Left ventricle myocardium inferior (tissue), 1 donor: ENCODE results near the gene FAM120B. TPM values are rescaled to one million over a fixed set of nuclear protein-coding genes. Genes with fewer than 3 reads are reported as not detected.

Experiments used
- DNase-seq: peaks from one replicate; pipeline ENCODE4 v3.0.0-alpha.2; 2020
- H3K27ac ChIP-seq: fragments of 200-600 bp; replicated peaks from 2 replicates; pipeline ENCODE4 v1.8.0; 2021
- H3K27me3 ChIP-seq: fragments of 200-600 bp; 2 replicates; pipeline ENCODE4 v1.8.0; 2021; ENCODE audit warnings: low read depth
- H3K36me3 ChIP-seq: fragments of 200-600 bp; 2 replicates; pipeline ENCODE4 v1.8.0; 2021
- H3K4me1 ChIP-seq: fragments of 200-600 bp; 2 replicates; pipeline ENCODE4 v1.8.0; 2021
- H3K4me3 ChIP-seq: fragments of 200-600 bp; 2 replicates; pipeline ENCODE4 v1.8.0; 2021; ENCODE audit warnings: mild to moderate bottlenecking, moderate library complexity
- H3K9me3 ChIP-seq: fragments of 200-600 bp; replicated peaks from 2 replicates; pipeline ENCODE4 v1.8.0; 2021
- CTCF ChIP-seq: fragments of 200-600 bp; IDR thresholded peaks from 2 replicates; pipeline ENCODE4 v1.8.0; 2021; ENCODE audit warnings: antibody characterized with exemption, mild to moderate bottlenecking, borderline replicate concordance
- intact Hi-C: fragments of 100-400 bp; cut with micrococcal nuclease; formaldehyde crosslinking; loops from one replicate; pipeline ENCODE4 v1.11.0; 2022
- total RNA-seq: library from RNA; stranded (reverse); fragmentation: NEBNext Ultra II Directional; extraction: Animal tissue kit (Norgen Biotek cat#: 25700); gene quantifications from one replicate; pipeline ENCODE4 v1.2.1, GENCODE V29; 2021
- donor health status: DM: no; HTN: yes; CAD: no; lungs with severe emphysema.

Gene FAM120B
- total RNA-seq, 1 donor from 2014 or later, result 20.1 TPM

DNA sequence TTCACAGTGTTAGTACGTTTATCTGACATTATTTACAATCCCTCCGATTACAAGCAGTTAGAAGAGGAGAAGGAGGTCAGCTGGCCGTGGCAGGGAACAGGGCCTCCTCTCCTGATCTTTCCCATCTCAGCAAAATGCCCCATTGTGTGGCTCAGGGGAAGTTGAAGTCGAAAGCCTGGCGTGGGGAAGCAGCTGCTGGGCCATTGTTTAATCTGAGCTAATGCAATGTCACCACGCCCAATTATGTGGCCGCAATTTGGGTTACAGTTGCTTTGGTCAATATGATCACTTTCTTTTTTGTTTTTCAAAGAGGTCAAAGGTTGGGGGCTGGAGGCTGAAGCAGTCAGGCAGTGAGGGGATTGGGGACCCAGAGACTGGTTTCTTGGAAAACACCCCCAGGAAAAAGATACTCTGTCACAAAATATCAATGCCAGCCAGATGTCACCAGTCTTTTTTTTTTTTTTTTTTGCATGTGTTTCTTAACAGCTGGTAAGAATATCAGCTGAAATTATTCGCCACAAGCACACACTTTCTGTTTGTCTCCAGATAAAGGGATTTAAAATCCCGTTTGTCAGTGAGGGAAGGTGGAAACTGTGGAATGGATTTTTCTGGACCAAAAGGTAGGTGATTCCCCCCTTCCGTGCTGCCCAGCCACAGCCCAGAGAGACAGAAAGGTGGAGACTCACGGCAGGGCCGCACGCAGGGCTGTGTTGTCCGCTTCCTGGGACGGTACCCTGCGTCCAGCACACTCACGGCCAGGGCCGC is 40.3 kb upstream of the FAM120B start:
- no peak for TF ChIP-seq CTCF
- peak overlapping the region; percentile 32 for H3K4me3 ChIP-seq

GRCh38 chr6:170267688-170268087 is 38.9 kb upstream of the FAM120B start:
- H3K4me3 ChIP-seq, result no peak overlapping the region
- DNase-seq, result no peak
- no peaks in the 10 kb centered on the region for H3K27me3 ChIP-seq
- peaks cover 15% of the 10 kb centered on the region for H3K4me1 ChIP-seq
- no peak overlapping the region for H3K27ac ChIP-seq
- intact Hi-C loops, result no loop called here
- TF ChIP-seq CTCF, result no peak
- no peaks in the 10 kb centered on the region for H3K36me3 ChIP-seq
- no peaks in the 10 kb centered on the region for H3K9me3 ChIP-seq

More for the DNA sequence above, 40.3 kb upstream of the FAM120B start:
- Histone ChIP-seq H3K4me1 (peaks cover 15% of the 10 kb centered on the region), H3K9me3 (no peaks in the 10 kb centered on the region), H3K27me3 (no peaks in the 10 kb centered on the region), H3K36me3 (no peaks in the 10 kb centered on the region), H3K27ac (peak overlapping the region; percentile 79)
- no peak for DNase-seq
- intact Hi-C loops, result no loop called here

DNA sequence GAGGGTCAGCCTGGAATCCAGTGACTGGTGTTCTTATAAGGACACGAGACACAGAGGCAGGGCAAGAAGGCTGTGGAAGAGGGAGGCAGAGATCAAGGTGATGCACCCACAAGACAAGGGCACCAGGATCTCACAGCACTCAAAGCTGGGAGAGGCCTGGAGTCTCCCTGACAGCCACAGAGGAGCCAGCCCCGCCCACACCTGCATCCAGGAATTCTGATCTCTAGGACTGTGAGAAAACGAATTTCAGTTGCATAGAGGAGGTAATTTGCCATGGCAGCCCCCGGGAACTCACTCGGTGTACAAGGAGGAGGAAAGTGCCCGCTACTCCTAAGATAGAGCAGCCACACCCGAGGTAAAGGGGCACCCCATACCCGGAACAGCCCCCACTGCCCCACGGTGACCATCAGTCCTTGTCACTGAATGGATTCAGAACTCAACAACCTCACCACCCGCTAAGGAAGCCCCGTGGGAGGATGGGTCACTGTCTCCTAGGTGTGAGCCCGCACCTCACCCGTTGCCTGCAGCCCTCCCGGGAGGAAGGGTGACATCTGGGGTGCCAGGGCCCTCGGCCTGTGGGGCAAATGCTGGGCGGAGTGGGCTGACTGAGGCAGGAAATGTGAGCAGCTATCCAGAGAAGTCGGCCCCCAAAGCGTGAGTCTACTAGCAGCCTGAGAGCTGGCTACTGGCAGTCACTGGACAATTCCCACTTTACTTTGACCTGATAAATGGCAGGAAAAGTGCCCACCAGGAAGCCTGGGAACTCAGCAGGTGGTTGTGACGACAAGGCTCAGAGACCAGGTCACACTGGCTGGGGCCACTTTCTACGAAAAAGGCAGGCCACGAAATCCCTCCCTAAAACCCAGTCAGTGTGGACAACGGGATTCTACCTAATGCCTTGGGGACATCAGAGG is 38.1 kb upstream of the FAM120B start:
- intact Hi-C loops, result no loop called here
- Histone ChIP-seq H3K27ac (no peak overlapping the region), H3K27me3 (no peaks in the 10 kb centered on the region), H3K4me3 (no peak overlapping the region), H3K9me3 (no peaks in the 10 kb centered on the region), H3K36me3 (no peaks in the 10 kb centered on the region), H3K4me1 (peaks cover 15% of the 10 kb centered on the region)
- TF ChIP-seq CTCF, result no peak
- DNase-seq, result no peak

DNA sequence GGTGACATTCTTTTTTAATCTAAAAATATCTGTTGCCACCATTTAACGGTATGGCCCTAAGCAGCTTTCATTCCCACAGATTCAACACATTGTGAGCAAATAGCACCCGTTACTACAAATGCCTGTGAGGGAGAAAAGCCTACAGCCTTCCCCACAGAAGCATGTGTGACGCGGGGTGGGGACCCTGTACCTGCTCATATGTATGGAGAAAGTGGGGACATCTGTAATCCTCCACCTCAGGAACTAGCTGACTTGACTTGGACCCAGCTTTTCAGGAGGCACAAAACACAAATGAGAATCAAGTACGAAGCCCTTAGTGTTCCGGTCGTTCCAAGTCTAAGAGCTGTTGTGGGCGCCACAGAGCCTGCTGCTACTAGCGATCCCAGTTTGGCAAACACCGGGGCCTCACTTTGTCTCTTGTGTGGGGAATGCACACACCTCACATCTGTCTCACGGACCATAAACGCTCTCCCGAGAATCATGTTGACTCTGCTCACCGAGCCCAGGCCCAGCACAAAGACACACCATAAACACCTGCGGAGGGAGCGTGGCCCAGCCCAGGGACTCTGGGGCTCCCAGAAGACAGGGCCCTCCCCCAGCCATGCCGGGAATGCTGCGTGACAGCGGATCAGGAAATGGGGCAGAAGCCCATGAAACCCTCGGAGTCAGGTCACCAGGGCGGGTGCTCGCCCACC is 37.3 kb upstream of the FAM120B start:
- intact Hi-C loops, result no loop called here
- TF ChIP-seq CTCF, result no peak
- Histone ChIP-seq H3K4me1 (peaks cover 16% of the 10 kb centered on the region), H3K9me3 (no peaks in the 10 kb centered on the region), H3K27ac (no peak overlapping the region), H3K4me3 (no peak overlapping the region), H3K27me3 (no peaks in the 10 kb centered on the region), H3K36me3 (no peaks in the 10 kb centered on the region)
- no peak for DNase-seq

DNA sequence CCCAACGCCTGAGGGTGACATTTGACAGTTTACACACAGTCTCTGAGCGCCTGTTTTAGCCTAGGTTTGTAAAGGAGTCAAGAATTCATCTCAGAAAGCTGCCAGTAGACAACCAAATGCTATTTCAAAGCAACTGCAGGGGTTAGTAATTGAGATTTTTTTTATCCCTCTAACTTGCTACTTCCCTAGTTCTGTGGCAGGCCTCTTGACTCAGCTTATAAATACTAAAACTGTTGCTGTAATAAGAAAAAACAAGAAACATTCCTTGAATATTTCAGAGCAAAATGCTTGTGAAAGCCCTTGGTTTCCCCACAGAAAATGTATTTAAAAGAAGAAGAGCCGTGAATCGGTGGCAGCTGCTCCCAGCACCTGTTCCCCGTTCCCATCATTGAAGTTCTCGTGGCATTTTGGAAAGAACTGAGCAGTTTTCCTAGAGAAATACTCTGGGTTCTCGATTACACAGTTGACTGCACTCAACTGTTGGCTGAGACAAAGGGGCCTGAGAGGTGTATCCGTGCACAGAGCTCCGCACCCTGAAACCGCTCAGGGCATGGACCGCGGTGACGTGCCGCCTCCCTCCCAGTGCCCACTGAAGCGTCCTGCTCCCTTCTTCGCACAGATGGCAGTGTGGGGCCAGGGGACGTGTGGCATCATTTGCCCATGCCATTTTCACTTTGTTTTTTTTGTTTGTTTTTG is 36.6 kb upstream of the FAM120B start:
- no peak for TF ChIP-seq CTCF
- H3K27me3 ChIP-seq, result no peaks in the 10 kb centered on the region
- H3K4me1 ChIP-seq, result peaks cover 23% of the 10 kb centered on the region
- no peak overlapping the region for H3K4me3 ChIP-seq
- H3K27ac ChIP-seq, result no peak overlapping the region
- H3K36me3 ChIP-seq, result no peaks in the 10 kb centered on the region
- intact Hi-C loops, result no loop called here
- no peak for DNase-seq
- no peaks in the 10 kb centered on the region for H3K9me3 ChIP-seq
